OCI-LY3 (cell line): ENCODE results near the gene RPS17.

ENCODE experiments used
- H2AFZ ChIP-seq: fragments of 200-600, 300-600 bp; shearing (Covaris generic); 2 replicates; pipeline ENCODE4 v1.6.0; 2014; ENCODE audit warnings: antibody characterized with exemption, low read depth, low read length
- H3K27ac ChIP-seq: fragments of 200-600, 300-600 bp; sonication (generic); 2 replicates; pipeline ENCODE4 v1.5.1; 2014; ENCODE audit warnings: mild to moderate bottlenecking, low read length, moderate library complexity, mixed read lengths
- H3K27me3 ChIP-seq: fragments of 200-600, 300-600 bp; sonication (generic); 2 replicates; pipeline ENCODE4 v1.6.1; 2014; ENCODE audit warnings: low read depth, low read length, mixed read lengths
- H3K36me3 ChIP-seq: fragments of 200-600, 300-600 bp; sonication (generic); replicated peaks from 2 replicates; pipeline ENCODE3; 2014; ENCODE audit warnings: low read depth, low read length, mixed read lengths
- H3K4me1 ChIP-seq: fragments of 300-600, 200-600 bp; sonication (generic); 2 replicates; pipeline ENCODE4 v1.6.1; 2014; ENCODE audit warnings: low read length, mixed read lengths
- H3K4me2 ChIP-seq: fragments of 200-600, 300-600 bp; sonication (generic); 2 replicates; pipeline ENCODE4 v1.6.1; 2014; ENCODE audit warnings: low read length, mixed read lengths
- H3K4me3 ChIP-seq: fragments of 300-600, 200-600 bp; sonication (generic); 2 replicates; pipeline ENCODE4 v1.5.1; 2014; ENCODE audit warnings: antibody characterized with exemption, mild to moderate bottlenecking, low read length, moderate library complexity
- H3K79me2 ChIP-seq: fragments of 300-600, 200-600 bp; shearing (Covaris generic); 2 replicates; pipeline ENCODE4 v1.6.1; 2014; ENCODE audit warnings: mild to moderate bottlenecking, low read length, mixed read lengths
- H3K9ac ChIP-seq: fragments of 300-600, 200-600 bp; shearing (Covaris generic); 2 replicates; pipeline ENCODE4 v1.6.0; 2014; ENCODE audit warnings: mild to moderate bottlenecking, low read length, moderate library complexity
- H3K9me3 ChIP-seq: fragments of 200-600, 300-600 bp; shearing (Covaris generic); 2 replicates; pipeline ENCODE4 v1.6.1; 2014; ENCODE audit warnings: low read length, mixed read lengths; ENCODE audit not compliant: insufficient read depth
- H4K20me1 ChIP-seq: fragments of 200-600, 300-600 bp; sonication (generic); 2 replicates; pipeline ENCODE4 v1.6.1; 2016; ENCODE audit warnings: low read length, mixed read lengths; ENCODE audit not compliant: insufficient read depth
- CTCF ChIP-seq: fragments of 200-600, 300-600 bp; sonication (generic); IDR thresholded peaks from 2 replicates; pipeline ENCODE4 v1.5.1; 2014; ENCODE audit warnings: antibody characterized with exemption, low read length, low read depth
- EZH2phosphoT487 ChIP-seq: fragments of 200-600 bp; shearing (Covaris generic); IDR thresholded peaks from 2 replicates; pipeline ENCODE4 v1.6.1; 2018; ENCODE audit warnings: antibody characterized with exemption, mixed run types, low read depth

Gene RPS17

GRCh38 chr15:82544431-82544830 lies 4.2 kb upstream of the RPS17 start:
- peaks cover 4% of the 10 kb centered on the region; the same call in 1 of the 2 replicates for H4K20me1 ChIP-seq
- H3K9me3 ChIP-seq: no peaks in the 10 kb centered on the region
- no peak overlapping the region for H3K4me3 ChIP-seq
- H3K79me2 ChIP-seq: peaks cover 19% of the 10 kb centered on the region
- H2AFZ ChIP-seq: no peak overlapping the region; the same call in 1 of the 2 replicates
- peaks cover 20% of the 10 kb centered on the region for H3K27me3 ChIP-seq
- H3K36me3 ChIP-seq: peaks cover 5% of the 10 kb centered on the region
- H3K4me1 ChIP-seq: peaks cover 5% of the 10 kb centered on the region
- no peak for TF ChIP-seq CTCF
- TF ChIP-seq EZH2phosphoT487: no peak
- H3K27ac ChIP-seq: no peak overlapping the region
- no peak overlapping the region for H3K4me2 ChIP-seq
- H3K9ac ChIP-seq: no peak overlapping the region

DNA sequence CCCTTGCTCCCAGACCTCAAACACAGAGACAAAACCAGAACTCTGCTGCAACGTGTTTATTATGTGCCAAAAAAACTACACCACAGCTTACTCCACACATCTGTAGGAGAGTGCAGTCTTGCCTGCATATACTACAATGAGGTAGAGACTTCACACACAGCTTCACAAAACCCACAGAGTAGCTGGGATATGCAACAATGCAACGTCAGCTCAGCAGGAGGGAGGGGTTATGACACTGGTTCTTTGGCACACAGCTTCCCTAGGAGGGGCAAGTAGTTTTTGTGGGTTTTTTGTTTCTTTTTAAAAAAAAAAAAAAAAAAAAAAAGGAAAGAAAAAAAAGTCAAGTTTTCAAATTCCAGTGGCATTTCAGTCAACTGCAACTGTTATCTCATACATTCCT lies 2.9 kb upstream of the RPS17 start:
- Histone ChIP-seq H3K79me2 (peaks cover 31% of the 10 kb centered on the region), H3K27me3 (peaks cover 20% of the 10 kb centered on the region), H3K4me1 (peaks cover 13% of the 10 kb centered on the region), H3K9ac (no peak overlapping the region), H3K4me3 (no peak overlapping the region), H3K36me3 (peaks cover 18% of the 10 kb centered on the region), H3K9me3 (no peaks in the 10 kb centered on the region), H4K20me1 (peaks cover 17% of the 10 kb centered on the region), H3K4me2 (no peak overlapping the region), H3K27ac (no peak overlapping the region), H2AFZ (no peak overlapping the region)
- TF ChIP-seq EZH2phosphoT487 (no peak), CTCF (no peak)

DNA sequence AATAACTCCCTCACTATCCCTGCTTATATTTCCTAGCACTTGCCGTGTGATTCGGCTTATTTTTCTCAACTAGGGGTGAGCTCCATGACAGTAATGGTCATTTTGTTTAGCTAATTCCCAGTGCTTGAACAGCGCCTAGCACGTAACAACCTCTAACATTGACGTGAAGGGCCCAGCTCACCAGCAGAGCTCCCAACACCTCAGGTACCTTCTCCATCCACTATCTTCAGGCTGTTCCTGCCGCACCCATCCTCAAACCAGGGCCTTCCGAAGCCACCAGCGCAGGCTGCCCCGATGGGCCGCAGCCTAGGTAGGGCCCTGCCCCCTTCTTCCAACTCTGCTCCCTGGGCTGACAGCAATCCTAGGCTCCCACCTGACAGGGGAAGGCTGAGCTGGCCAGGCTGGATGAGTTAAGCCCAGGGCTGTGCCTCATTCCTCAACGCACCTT lies 751 bp upstream of the RPS17 start:
- H3K4me3 ChIP-seq: peak overlapping the region; percentile 96
- peak overlapping the region; percentile 100 for H3K4me2 ChIP-seq
- peaks cover 53% of the 10 kb centered on the region for H3K79me2 ChIP-seq
- H3K36me3 ChIP-seq: peaks cover 40% of the 10 kb centered on the region
- peaks cover 20% of the 10 kb centered on the region for H3K4me1 ChIP-seq
- H3K27me3 ChIP-seq: peaks cover 16% of the 10 kb centered on the region
- H3K9me3 ChIP-seq: no peaks in the 10 kb centered on the region
- peak overlapping the region; percentile 64 for H3K27ac ChIP-seq
- H2AFZ ChIP-seq: peak overlapping the region; percentile 96
- H4K20me1 ChIP-seq: peaks cover 39% of the 10 kb centered on the region
- peak overlapping the region; percentile 94 for H3K9ac ChIP-seq
- TF ChIP-seq CTCF (no peak), EZH2phosphoT487 (no peak)

DNA sequence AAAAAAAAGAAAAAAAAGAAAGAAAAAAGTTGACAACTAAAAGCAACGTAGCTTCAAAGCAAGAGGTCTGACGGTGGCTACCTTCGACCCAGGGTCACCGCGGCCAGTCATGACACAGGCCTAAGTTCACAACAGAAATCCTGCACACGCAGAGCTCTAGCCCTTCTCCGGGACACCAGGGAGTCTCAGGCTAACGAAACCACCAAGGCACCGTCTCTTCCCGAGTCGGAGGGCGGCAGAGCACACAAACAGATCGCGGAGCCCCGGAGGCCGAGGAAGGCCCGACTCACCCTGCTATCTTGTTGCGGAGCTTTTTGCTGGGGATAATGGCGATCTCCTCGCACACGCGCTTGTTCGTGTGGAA lies 584 bp downstream of the RPS17 start:
- H3K4me1 ChIP-seq: peaks cover 20% of the 10 kb centered on the region
- peaks cover 9% of the 10 kb centered on the region for H3K27me3 ChIP-seq
- TF ChIP-seq CTCF (no peak), EZH2phosphoT487 (no peak)
- H3K4me3 ChIP-seq: peak overlapping the region; percentile 96
- H2AFZ ChIP-seq: no peak overlapping the region
- H4K20me1 ChIP-seq: peaks cover 43% of the 10 kb centered on the region
- H3K9ac ChIP-seq: peak overlapping the region; percentile 99
- no peaks in the 10 kb centered on the region for H3K9me3 ChIP-seq
- H3K79me2 ChIP-seq: peaks cover 56% of the 10 kb centered on the region
- peak overlapping the region; percentile 88 for H3K4me2 ChIP-seq
- peaks cover 47% of the 10 kb centered on the region for H3K36me3 ChIP-seq
- peak overlapping the region; percentile 71 for H3K27ac ChIP-seq
